ENCODE measurements around the gene DALRD3. TPM values are rescaled to one million over a fixed set of nuclear protein-coding genes. Genes with fewer than 3 reads are reported as not detected.

The DALRD3 gene
- polyA plus RNA-seq, 2 of the 4 experiments (the other 2 are of a cell fraction) = 20.5 to 35.8 TPM

- ChIA-PET POLR2A (interaction anchor here (1.1 to 3.3 kb wide), 5 partner anchors 10 to 77 kb away, joined by 3 to 26 read pairs (median 4); partner anchors contain the start of genes IMPDH2, P4HTM, QRICH1 and WDR6), CTCF (interaction anchor here (0.5 to 30.1 kb wide), 4 partner anchors 9 to 967 kb away, joined by 3 to 385 read pairs (median 34); partner anchors contain the start of genes P4HTM and WDR6)
- no peak for FAIRE-seq
- Histone ChIP-seq H3K4me2 (peak overlapping the region; percentile 73), H3K27ac (no peak overlapping the region; a peak in 1 of 6 replicates), H3K4me1 (peaks cover 17% of the 10 kb centered on the region), H3K4me3 (no peak overlapping the region; the same call in 2 of the 3 replicates), H3K9me3 (no peaks in the 10 kb centered on the region)
- 97% methylated on average over 4 of the region's 6 CpGs for WGBS (ENCODE audit: missing lambda C conversion rate)
- DNase-seq (ENCODE audit: low read depth in 1 of 2, low spot score in 1 of 2) = no peak
- no peak for TF ChIP-seq ESRRA (IDR thresholded peaks at IDR 0.05; ENCODE audit: borderline replicate concordance, low read length)
- TF ChIP-seq ZNF302 (CRISPR knock-in tag; IDR thresholded peaks at IDR 0.05) = no peak
- TF ChIP-seq HEYL (CRISPR knock-in tag; IDR thresholded peaks at IDR 0.05) = no peak
- TF ChIP-seq FOSL2 (IDR thresholded peaks at IDR 0.05) = no peak
- no peak for TF ChIP-seq FOSL2 (CRISPR knock-in tag; IDR thresholded peaks at IDR 0.05)
- no peak for TF ChIP-seq NFE2L2 (conservative IDR thresholded peaks at IDR 0.05; ENCODE audit: low read length)
- TF ChIP-seq JUN (IDR thresholded peaks at IDR 0.05) = no peak
- no peak for TF ChIP-seq ELK1 (IDR thresholded peaks at IDR 0.05; ENCODE audit: low read depth, low read length)
- TF ChIP-seq, protein P1, sequence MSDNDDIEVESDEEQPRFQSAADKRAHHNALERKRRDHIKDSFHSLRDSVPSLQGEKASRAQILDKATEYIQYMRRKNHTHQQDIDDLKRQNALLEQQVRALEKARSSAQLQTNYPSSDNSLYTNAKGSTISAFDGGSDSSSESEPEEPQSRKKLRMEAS (IDR thresholded peaks at IDR 0.05) = no peak
- TF ChIP-seq HOXB5 (CRISPR knock-in tag; IDR thresholded peaks at IDR 0.05) = no peak
- TF ChIP-seq SREBF2 (IDR thresholded peaks at IDR 0.05) = no peak
- no peak for TF ChIP-seq ATOH8 (CRISPR knock-in tag; IDR thresholded peaks at IDR 0.05; ENCODE audit: low read depth)
- TF ChIP-seq, protein P2, sequence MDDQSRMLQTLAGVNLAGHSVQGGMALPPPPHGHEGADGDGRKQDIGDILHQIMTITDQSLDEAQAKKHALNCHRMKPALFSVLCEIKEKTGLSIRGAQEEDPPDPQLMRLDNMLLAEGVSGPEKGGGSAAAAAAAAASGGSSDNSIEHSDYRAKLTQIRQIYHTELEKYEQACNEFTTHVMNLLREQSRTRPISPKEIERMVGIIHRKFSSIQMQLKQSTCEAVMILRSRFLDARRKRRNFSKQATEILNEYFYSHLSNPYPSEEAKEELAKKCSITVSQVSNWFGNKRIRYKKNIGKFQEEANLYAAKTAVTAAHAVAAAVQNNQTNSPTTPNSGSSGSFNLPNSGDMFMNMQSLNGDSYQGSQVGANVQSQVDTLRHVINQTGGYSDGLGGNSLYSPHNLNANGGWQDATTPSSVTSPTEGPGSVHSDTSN (IDR thresholded peaks at IDR 0.05) = no peak
- TF ChIP-seq RNF2 (IDR thresholded peaks at IDR 0.05; ENCODE audit: borderline replicate concordance, low read depth) = no peak
- TF ChIP-seq KDM5A (IDR thresholded peaks at IDR 0.05) = no peak
- ATAC-seq = no peak
These were observed 1.8 kb downstream of the DALRD3 start for GRCh38 chr3:49016414-49017228.

GRCh38 chr3:49015765-49016164 is 2.6 kb downstream of the DALRD3 start:
- FAIRE-seq (no peak), ATAC-seq (no peak), DNase-seq (ENCODE audit: low read depth in 1 of 2, low spot score in 1 of 2) (no peak)
- H3K4me3 ChIP-seq = no peak overlapping the region
- CTCF ChIA-PET = interaction anchor here (8.1 to 30.1 kb wide), 2 partner anchors 8 to 24 kb away, joined by 65 to 385 read pairs; partner anchors contain the start of genes P4HTM and WDR6
- POLR2A ChIA-PET = interaction anchor here (1.3 to 3.3 kb wide), 2 partner anchors 9 to 14 kb away, joined by 4 to 26 read pairs; partner anchors contain the start of genes IMPDH2 and WDR6
- WGBS (ENCODE audit: missing lambda C conversion rate) = 89% methylated on average over 4 of the region's 6 CpGs
- no peaks in the 10 kb centered on the region for H3K9me3 ChIP-seq
- H3K4me2 ChIP-seq = no peak overlapping the region
- TF ChIP-seq, protein P3, sequence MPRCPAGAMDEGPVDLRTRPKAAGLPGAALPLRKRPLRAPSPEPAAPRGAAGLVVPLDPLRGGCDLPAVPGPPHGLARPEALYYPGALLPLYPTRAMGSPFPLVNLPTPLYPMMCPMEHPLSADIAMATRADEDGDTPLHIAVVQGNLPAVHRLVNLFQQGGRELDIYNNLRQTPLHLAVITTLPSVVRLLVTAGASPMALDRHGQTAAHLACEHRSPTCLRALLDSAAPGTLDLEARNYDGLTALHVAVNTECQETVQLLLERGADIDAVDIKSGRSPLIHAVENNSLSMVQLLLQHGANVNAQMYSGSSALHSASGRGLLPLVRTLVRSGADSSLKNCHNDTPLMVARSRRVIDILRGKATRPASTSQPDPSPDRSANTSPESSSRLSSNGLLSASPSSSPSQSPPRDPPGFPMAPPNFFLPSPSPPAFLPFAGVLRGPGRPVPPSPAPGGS (IDR thresholded peaks at IDR 0.05) = no peak
- TF ChIP-seq MAZ (IDR thresholded peaks at IDR 0.05; ENCODE audit: borderline replicate concordance, low read depth, low read length) (no peak), ZFP36 (IDR thresholded peaks at IDR 0.05; ENCODE audit: borderline replicate concordance, partially characterized antibody) (no peak)
- H3K27ac ChIP-seq = no peak overlapping the region
- peaks cover 17% of the 10 kb centered on the region for H3K4me1 ChIP-seq
